ENCODE measurements around the gene PRSS53.
"Not testable (repeated sequence)": the region's sequence is repeated elsewhere in the genome, so short reads cannot be mapped to it uniquely, and the experiment has no call there.

Gene PRSS53

DNA sequence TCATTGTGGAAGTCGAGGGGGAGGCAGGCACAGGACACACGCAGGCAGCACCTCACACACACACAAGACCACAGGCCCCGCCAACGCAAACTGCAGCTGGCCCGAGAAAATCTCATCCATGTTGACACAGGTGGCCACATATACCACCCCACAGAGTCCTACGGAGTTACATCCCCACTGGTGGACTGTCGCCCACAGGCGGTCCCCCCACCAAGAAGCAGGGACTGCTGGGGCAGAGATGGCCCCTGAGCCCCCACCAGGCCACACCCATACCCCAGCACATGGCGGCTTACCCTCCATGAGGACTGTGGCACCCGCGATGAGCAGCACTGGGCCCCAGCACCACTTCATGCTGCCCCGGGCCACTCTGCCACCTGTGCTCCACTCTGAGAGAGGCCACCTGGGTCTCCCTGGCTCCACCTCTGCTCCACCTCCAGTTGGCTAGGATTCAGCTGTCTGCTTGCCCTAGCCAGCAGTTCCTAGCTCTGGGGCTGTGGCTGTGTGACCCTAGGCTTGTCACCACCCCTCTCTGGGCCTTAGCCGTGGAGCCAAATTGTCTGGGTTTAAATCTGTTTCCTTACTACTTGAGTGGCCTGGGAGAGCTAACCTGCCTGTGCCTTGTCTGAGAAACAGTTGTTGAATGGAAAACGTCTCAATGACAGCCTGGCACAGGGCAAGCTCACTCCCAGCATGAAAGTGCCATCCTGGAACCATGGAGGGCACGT is at the start of gene PRSS53:
PRSS53 (minus strand) TSS at position 485 of the 725 bp plus-strand sequence; CDS start at position 351, 134 bp downstream.
- DNase-seq (ENCODE audit: low read depth) = no peak

DNA sequence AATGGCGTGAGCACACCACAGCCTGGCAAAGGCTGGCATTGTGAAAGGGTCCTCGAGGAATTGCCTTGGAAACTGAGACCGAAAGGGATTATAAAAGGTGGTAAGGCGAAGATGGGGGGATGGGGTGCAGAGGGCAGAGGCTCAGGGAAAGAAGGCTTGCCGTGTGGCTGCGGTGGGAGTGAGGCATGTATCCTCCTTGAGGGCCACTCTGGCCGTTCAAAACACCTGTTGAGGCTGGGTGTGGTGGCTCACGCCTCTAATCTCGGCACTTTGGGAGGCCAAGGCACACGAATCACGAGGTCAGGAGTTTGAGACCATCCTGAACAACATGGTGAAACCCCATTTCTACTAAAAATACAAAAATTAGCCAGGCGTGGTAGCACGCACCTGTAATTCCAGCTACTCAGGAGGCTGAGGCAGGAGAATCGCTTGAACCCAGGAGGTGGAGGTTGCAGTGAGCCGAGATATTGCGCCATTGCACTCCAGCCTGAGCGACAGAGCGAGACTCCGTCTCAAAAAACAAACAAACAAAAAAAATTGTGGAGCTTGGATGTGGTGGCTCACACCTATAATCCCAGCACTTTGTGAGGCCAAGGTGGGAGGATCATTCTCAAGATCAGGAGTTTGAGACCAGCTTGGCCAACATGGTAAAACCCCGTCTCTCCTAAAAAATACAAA is 48.2 kb upstream of the PRSS53 start:
- not testable (repeated sequence) for DNase-seq (ENCODE audit: low read depth)

DNA sequence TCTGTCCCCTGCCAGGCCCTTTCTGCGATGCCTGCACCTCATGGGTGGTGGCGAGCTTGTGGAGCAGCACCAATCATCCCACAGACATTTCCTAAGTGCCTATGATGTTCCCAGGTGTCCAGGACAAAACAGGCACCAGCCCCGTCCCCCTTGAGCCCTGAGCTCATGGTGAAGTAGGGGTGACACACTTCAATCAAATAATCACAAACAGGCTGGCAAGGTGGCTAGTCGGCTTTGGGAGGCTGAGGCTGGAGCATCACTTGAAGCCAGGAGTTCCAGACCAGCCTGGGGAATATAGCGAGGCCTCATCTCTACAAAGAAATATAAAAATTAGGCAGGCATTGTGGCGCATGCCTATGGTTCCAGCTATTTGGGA is 47.5 kb upstream of the PRSS53 start:
- no peak for DNase-seq (ENCODE audit: low read depth)

DNA sequence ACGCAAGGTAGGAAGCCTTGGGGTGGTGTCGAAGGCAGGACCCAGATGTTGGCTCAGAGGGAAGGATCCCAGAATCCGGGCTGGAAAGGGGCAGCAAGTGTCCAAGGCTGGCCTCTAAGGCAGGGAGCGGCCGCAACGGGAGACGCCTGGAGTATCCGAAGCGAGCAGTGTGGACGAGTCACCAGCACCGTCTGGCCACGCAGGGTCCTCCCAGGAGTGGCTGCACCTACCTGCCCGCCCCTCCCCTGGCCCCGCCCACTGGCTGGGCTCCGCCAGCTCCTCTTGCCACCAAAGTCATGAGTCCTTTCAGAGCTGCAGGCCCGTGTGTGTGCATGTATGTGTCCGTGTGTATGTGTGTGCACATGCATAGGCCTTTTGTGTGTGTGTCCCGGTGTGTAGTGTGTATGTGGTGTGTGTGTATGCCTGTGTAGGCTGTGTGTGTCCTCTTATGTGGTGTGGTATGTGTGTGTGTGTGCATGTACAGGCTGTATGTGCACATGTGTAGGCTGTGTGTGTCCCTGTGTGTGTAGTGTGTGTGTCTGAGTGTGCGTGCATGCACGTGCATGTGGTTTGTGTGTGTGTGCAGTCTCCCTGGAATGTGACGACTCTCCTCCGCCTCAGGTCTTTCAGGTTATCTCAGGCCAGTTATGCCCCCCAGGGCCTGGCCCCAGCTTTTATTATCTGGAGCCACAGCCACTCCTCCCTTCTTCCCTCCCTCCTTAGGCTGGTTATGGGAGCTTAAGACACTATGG is 47.0 kb upstream of the PRSS53 start, which contains the start of gene PRSS8:
PRSS8 (minus strand) TSS at position 193 of the 752 bp plus-strand sequence. CDS start 229 bp downstream, outside the sequence.
- DNase-seq (ENCODE audit: low read depth) = no peak

DNA sequence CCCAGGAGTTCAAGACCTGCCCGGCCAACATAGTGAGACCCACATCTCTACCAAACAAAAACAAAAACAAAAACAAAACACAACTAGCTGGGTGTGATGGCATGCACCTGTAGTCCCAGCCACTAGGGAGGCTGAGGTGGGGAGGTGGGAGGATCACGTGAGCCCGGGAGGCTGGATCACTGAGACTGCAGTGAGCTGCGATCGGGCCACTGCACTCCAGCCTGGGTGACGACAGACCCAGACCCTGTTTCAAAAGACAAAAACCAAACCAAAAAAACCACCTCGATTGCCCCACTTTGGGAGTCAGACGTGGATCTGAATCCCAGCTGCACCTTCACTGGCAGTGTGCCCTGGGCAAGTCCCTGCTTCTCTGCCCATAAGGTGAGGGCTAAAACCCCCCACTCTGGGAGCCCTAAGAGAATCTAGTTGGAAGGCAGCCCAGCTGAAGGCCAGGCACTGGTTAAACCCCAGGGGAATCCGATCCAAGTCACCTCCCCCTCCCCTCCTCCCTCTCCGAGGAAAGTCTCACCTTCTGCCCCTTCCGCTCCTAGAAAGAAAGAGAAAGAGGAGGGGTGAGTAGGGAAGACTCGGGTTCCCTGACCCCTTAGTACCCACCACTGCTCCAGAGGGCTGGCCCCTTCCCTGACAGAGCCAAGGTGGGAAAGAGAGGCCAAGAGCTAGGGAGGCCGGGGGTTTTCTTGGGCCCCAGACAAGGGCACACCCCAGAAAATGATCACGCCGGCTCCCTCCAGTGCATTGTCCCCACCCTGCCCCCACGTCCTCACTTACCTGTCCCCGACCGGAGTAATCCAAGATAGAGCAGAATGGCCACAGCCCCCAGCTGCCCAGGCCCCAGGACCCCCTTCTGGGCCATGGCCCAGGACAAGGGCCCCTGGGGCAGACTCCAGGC is 46.1 kb upstream of the PRSS53 start:
- no peak for DNase-seq (ENCODE audit: low read depth)

DNA sequence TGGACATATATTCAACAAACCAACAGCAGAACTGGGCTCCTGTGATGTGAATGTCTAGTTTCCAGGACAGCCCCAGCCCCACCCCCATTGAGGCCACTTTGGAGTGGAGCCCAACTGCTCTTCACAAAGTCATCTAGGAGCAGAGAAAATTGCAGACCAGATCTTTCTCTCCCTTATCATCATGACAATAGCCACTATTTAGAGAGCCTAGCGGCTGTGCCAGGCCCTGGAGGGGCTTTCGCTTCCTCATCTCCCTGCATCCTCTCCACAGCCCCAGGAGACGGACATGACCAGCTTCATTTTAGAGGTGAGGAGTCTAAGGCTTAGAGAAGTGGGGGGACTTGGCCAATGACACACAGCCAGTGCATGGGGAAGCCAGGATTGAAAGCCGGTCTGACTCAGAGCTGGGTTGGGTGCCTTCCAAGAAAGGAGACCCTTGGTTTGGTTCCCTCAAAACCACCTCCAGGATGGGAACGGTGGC is 45.4 kb upstream of the PRSS53 start:
- DNase-seq (ENCODE audit: low read depth) = no peak

DNA sequence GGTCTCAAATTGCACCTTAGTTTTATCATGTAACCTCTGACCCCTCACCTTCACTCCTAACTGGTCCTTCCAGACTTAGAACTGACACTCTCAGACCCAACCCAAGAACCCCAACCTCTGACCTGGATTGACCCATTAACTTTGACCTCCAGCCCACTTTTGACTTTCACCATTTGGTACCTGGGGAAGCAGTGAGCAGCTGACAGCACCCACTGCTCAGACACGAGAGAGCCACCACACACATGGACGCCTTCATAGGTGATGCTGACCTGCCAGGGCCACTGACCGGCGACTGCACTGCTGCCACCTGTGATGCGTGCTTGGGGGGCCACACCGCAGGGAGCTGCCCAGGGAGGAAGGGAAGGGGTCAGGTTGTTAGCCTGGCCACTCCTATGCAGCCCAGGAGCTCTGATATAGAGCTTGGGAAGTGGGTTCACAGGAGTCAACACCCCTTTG is 44.3 kb upstream of the PRSS53 start:
- DNase-seq (ENCODE audit: low read depth) = no peak

DNA sequence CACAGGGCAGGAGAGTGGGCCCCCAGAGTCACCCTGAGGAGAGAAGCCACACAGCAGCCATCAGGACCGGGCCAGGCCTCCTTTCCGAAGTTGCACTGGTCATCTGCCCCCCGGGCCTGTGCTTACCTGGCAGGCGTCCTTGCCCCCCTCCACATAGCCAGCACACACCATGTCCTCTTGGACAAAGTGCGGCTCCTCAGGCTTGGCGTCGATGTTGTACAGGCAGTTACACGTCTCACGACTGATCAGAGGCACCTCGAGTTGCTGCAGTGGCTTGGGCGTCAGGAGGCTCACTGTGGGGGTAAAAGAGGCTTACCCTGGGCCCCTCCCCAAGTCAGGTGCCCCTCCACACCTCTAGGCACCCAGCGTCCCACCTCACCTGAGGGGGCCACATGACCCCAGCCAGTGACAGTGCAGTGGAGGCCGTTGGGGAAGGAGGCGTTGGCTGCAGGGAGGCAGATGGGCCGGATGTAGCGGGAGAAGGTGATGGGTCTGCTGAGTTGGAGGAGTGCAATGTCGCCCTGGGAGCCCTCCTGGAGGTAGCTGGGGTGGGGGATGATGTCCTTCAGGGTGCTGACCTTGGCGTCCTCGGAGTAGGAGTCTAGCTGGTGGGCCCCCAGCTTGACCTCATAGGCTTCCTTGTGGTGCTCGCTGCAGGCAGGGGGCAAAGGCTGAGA is 43.7 kb upstream of the PRSS53 start:
- no peak for DNase-seq (ENCODE audit: low read depth)

DNA sequence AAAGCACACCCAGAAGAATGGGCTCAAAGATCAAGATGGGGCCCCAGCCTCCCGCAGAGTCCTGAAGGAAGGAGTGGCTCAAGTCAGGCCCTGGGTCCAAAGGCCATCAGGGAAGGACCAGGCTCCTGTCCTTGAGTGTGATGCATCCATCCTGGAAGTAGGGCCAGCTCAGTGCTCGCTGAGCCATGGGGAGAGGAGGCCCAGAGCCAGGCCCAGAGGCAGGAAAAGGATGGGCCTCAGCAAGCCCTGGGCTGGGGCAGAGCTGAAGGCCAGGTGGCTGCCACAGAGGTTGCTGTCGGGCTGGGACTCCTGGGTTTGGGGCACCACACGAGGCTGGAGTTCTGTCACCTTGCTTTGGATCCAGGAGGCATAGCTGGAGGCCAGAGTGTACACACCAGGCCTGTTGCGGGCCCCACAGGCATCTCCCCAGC is 43.1 kb upstream of the PRSS53 start:
- DNase-seq (ENCODE audit: low read depth) = no peak

DNA sequence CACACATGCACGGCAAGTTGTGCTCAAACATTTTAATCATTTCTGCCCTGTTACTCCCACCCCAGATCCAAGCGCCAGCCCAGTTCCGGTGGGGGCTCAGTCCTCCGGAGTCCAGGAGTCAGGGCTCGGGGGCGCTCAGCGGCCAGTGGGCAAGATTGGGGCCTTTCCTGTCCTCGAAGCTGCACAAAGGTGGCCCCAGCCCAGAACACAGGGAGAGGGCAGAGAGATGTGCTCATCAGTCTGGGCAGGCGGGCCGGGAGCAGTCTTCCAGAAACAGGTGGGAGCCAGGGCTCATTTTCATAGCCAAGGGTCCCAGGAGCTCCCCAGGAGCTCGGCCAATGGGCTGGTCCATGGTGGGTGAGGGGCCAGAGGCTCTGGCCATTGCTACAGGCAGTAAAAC is 42.7 kb upstream of the PRSS53 start:
- no peak for DNase-seq (ENCODE audit: low read depth)

DNA sequence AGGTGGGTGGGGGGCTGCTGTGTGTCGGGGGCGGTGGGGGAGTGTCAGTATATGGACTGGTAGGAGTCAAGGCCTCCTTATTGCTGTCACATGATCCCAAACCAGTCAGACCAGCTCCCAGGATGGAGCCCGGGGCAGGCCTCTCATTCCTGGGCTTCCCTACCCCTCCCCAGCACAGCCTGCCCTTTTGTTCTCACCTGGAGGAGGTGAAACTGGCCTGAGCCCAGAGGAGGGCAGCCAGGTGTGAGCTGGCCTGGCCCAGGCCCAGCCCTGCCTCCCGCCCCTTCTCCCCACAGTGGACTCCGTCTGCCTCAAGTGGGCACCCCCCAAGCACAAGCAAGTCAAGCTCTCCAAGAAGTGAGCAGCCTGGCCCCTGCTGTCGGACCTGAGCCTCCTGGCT is 42.2 kb upstream of the PRSS53 start:
- DNase-seq (ENCODE audit: low read depth) = no peak

DNA sequence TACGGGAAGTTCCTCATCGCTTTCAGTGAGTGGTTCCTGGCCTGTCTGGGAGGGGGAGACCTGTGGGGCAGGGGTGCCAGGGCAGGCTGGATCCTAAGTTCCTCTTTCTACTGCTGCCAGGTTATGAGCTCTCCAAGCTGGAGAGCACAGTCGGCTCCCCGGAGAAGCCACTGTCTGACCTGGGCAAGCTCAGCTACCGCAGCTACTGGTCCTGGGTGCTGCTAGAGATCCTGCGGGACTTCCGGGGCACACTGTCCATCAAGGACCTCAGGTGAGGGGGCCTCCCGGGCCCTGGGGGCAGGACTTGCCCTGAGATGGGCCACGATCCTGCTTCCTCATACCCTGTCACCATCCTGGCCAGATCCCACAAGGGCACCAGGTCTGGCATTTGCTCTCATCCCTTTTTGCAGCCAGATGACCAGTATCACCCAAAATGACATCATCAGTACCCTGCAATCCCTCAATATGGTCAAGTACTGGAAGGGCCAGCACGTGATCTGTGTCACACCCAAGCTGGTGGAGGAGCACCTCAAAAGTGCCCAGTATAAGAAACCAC is 41.7 kb upstream of the PRSS53 start:
- no peak for DNase-seq (ENCODE audit: low read depth)

DNA sequence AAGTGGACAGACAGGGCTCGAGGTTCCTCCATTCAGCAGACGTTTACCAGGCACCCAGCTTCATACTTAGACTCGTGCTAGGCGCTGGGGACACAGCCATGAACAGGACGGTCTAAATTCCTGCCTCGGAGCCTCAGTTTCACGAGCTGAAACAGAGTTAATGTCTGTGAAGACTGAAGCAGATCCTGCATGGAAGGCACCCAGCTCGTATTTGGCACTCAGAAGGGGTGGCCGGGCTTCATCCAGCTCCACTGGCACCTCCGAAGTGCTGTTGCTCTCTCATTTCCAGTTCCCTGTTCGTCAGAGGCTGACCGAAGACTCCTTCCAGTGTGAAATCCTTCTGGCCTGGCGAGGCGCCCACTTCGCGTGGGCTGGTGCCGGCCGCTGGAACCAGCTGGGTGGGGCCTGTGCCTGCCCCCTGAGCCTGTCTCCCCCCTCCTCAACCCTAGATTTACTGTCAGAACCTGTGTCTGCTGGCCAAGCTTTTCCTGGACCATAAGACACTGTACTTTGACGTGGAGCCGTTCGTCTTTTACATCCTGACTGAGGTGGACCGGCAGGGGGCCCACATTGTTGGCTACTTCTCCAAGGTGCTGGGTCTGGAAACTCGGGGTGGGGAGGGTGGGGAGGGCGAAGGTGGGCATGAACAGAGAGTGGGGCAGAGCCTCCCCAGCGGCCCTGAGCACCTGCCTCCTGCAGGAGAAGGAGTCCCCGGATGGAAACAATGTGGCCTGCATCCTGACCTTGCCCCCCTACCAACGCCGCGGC is 41.0 kb upstream of the PRSS53 start:
- no peak for DNase-seq (ENCODE audit: low read depth)

DNA sequence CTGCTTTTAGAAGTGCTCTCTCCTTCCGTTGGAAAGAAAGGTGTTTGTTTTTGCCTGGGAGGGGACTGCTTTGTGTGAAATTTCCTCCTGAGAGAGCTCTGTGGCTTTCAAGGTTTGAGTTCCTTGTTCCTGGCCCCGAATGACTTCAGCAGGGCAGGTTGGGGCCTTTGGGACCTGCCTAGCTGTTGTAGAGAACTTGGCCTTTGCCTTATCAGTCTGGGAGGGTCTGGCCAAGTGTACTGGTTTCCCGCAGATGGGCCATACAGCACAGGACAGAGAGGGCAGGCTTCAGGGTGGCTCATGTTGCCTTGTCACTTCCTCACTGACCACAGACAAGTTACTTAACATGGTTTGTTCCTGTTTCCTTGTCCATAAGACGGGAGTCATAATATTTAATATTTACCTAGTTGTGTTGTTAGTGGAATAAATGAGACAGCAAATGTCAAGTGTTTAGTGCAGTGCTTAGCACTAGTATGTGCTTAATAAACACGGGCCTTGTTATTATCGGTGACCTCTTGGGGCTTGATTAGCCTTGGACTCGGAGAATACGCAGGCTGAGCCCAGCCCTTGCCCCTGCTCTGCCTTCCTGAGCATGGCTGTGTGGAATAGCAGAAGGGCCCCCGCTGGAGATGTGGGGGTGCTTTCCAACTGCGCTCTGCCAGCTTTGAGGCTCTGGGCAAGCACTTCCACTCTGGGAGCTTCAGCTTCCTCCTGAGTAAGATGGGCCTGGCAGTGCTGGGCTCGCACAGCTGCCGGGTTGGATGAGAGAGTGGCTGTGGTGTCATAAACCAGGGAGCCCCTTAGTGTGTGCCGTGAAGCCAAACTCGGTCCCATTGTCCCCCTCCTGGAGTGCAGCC is 40.2 kb upstream of the PRSS53 start:
- DNase-seq (ENCODE audit: low read depth) = no peak

DNA sequence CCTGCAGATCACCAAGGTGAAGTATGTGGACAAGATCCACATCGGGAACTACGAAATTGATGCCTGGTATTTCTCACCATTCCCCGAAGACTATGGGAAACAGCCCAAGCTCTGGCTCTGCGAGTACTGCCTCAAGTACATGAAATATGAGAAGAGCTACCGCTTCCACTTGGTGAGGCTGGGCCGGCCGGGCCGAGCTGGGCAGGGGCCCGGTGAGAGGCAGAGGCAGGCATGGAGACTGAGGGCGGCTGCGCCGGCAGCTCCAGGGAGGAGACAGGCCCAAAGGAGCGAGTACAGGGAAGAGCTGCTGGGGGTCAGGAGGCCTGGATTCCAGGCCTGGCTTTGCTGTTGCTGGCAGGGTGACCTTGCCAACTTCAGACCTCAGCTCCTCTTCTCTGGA is 38.4 kb upstream of the PRSS53 start:
- DNase-seq (ENCODE audit: low read depth) = no peak

DNA sequence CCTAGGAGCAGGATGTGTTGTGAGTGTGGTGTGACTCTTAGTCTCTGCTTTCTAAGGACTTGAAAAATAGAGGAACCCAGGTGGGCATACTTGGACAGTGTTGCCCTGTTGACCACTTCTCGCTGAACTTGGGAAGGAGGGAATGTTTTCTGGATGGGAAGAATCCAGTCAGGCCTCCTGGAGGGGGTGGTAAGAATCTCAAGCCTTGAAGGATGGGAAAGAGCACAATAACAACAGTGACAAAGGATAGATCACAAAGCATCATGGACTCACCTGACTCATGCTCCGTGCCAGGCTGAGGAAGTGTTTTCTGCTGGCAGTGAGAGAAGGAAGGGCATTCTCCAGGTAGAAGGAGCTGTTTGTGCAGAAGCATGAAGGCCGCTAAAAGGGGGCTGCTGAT is 37.1 kb upstream of the PRSS53 start:
- DNase-seq (ENCODE audit: low read depth) = no peak

DNA sequence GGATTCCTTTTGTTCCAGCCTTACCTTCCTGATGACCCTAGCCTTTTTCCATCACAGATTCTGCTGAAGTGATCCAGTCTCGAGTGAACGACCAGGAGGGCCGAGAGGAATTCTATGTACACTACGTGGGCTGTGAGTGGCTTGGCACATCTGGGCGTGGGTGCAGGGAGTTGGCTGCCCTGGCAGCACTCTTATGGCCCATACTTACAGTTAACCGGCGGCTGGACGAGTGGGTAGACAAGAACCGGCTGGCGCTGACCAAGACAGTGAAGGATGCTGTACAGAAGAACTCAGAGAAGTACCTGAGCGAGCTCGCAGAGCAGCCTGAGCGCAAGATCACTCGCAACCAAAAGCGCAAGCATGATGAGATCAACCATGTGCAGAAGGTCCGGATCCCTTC is 31.4 kb upstream of the PRSS53 start:
- DNase-seq (ENCODE audit: low read depth) = no peak

DNA sequence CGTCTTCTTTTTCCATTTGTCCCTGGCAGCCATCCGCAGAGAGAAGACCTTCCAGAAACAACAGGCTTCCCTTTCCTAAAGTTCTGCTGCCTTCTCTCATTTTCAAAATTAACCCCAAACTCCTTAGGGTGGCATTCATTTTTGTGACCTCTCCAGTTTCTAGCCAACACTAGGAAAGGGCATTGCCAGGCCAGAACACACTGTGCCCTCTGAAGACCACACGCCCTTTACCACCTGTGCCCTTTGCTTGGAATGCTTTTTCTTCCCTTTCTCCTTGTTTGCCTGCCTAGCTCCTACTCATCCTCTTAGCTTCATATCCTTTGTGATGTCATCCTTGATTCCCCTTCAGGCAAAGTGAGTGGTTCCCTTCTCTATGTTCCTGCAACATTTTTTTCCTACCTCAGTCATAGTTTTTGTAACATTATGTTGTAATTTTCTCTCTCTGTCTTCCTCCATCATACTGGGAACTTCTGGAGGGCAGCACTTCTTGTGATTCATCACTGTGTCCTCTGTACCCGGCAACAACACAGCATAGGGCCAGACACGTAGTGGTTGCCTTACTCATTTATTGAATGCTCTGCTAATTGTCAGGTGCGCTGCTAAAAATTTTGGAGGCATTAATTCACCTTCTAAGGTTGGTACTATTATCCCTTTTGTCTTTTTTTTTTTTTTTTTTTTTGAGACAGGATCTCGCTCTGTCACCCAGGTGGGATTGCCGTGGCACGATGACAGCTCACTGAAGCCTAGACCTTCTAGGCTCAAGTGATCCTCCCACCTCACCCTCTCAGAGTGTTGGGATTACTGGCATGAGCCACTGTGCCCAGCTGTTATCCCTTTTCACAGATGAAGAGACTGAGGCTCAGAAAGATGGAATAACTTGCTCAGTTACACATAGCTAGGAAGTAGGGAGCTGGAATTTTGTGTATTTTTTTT is 29.7 kb upstream of the PRSS53 start:
- no peak for DNase-seq (ENCODE audit: low read depth)

All from stimulated activated CD8-positive, alpha-beta memory T cell treated with anti-CD3 and anti-CD28 coated beads, Interleukin-12 subunit alpha, Interleukin-12 subunit beta, amount 100 ng/mL, for 4 hours (primary cell).